ENCODE measurements around the gene KCTD14. TPM values are rescaled to one million over a fixed set of nuclear protein-coding genes. Genes with fewer than 3 reads are reported as not detected.
A peak's percentile ranks its signal among the peaks of the same experiment; 100 is the strongest.

KCTD14 gene
- total and polyA plus RNA-seq, 9 of the 15 experiments (the other 6 are each of a cell fraction or from before 2014, with no cell fraction given): 0.04 to 0.30 (median 0.11) TPM; not detected in 2

DNA sequence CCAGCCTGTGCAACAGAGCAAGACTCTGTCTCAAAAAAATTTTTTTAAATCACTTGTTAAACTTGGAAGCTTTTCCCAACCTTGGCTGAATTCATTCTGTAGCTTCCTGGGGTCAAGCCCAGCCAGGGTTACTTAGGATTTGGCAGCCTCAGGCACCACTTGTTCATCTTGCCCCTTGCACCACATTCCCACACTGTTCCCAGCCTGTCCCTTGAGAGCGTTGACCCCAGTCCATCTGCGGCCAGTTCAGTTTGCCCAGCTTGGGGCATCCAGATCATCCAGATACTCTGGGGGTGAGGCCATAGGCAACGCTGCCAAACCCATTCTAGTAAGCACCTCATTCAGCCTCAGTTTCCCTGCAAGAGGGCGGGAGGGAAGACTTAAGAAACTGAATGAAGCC, 31.9 kb upstream of the KCTD14 start:
- Histone ChIP-seq H3K9me1 (ENCODE audit: control insufficient read depth, insufficient read depth, low read length) (no peaks in the 10 kb centered on the region), H3K9me3 (replicated peaks; ENCODE audit: control insufficient read depth, insufficient read depth, low read depth, low read length) (no peaks in the 10 kb centered on the region), H3K36me3 (ENCODE audit: control insufficient read depth, insufficient read depth, low read length) (no peaks in the 10 kb centered on the region), H4K20me1 (replicated peaks; ENCODE audit: control insufficient read depth, insufficient read depth, low read length) (no peaks in the 10 kb centered on the region), H3K27ac (ENCODE audit: extremely low read depth, low read depth, low read length) (no peak overlapping the region), H3K4me3 (no peak overlapping the region), H3K4me2 (ENCODE audit: insufficient read depth, low read length) (no peak overlapping the region), H3K4me1 (replicated peaks in 1 of 2; ENCODE audit: control insufficient read depth in 2 of 2, insufficient read depth in 2 of 2, low read length in 2 of 2) (peaks cover 24 to 29% of the 10 kb centered on the region in 2 experiments), H3K9ac (ENCODE audit: insufficient read depth in 1 of 2, low read depth in 2 of 2, low read length in 2 of 2) (0 out of 4 replicates have a peak overlapping the region, but pooled peaks of 1 of the 2 experiments have one; percentile 61), H3K79me2 (ENCODE audit: control insufficient read depth, insufficient read depth, low read length) (no peaks in the 10 kb centered on the region), H2AFZ (ENCODE audit: low read depth, low read length) (no peak overlapping the region), H3K27me3 (ENCODE audit: control insufficient read depth in 2 of 2, insufficient read depth in 2 of 2, low read length in 2 of 2) (no peaks in the 10 kb centered on the region)
- WGBS (ENCODE audit: insufficient coverage, low coverage, missing lambda C conversion rate): 80% methylated on average over 4 of the region's 4 CpGs
- ChIA-PET POLR2A (interaction anchor here (0.7 to 1.7 kb wide), 3 partner anchors 11 to 281 kb away, joined by 3 to 7 read pairs (median 5); no protein-coding TSS in a partner anchor), CTCF (ENCODE audit: low intra/inter-chr PET ratio) (no interaction called here)
- intact Hi-C loops (cut with micrococcal nuclease): loop anchor here (5.0 kb wide), 1 partner anchor 132 kb away; the partner anchor contains the start of genes KCTD21 and USP35
- FAIRE-seq: no peak
- no peak for ATAC-seq
- in situ Hi-C loops (cut with MboI): no loop called here
- BruUV-seq (replicated peaks): no TSS peak
- TF ChIP-seq ZNF589 (CRISPR knock-in tag; IDR thresholded peaks at IDR 0.05; ENCODE audit: low read depth) (no peak), MEF2A (IDR thresholded peaks at IDR 0.05; ENCODE audit: control insufficient read depth, low read depth, low read length) (no peak), ZBTB7A (IDR thresholded peaks at IDR 0.05; ENCODE audit: borderline replicate concordance, control insufficient read depth, low read depth, low read length) (no peak), ZBTB8A (IDR thresholded peaks at IDR 0.05; ENCODE audit: partially characterized antibody) (no peak), RBM25 (IDR thresholded peaks at IDR 0.05; ENCODE audit: low read depth, low read length, severe bottlenecking) (no peak), FOSL1 (tag; conservative IDR thresholded peaks at IDR 0.05) (no peak)
- no peak for DNase-seq (ENCODE audit: extremely low read depth in 1 of 4, low spot score in 3 of 4)
